Mucosa of descending colon (tissue), 3 donors: ENCODE results near the gene TRAPPC3L. TPM values are rescaled to one million over a fixed set of nuclear protein-coding genes. Genes with fewer than 3 reads are reported as not detected.
A peak's percentile ranks its signal among the peaks of the same experiment; 100 is the strongest.

Experiments used
- ATAC-seq: fragments of 200-7000 bp; cut with Tn5 transposase; one replicate; pipeline ENCODE4 v1.9.1; 2020; ENCODE audit warnings: mild to moderate bottlenecking, moderate library complexity
- DNase-seq, 3 donors: peaks; one replicate each; pipeline ENCODE4 v3.0.0-alpha.2; 2020
- H3K36me3 ChIP-seq: fragments of 200-600 bp; one replicate; pipeline ENCODE4 v1.8.0; 2021; ENCODE audit warnings: low read depth, mild to moderate bottlenecking
- H3K4me1 ChIP-seq: fragments of 200-600 bp; one replicate; pipeline ENCODE4 v1.8.0; 2021; ENCODE audit warnings: low read depth, mild to moderate bottlenecking
- H3K4me3 ChIP-seq: fragments of 200-600 bp; one replicate; pipeline ENCODE4 v1.8.0; 2021; ENCODE audit warnings: mild to moderate bottlenecking
- H3K9me3 ChIP-seq: fragments of 200-600 bp; one replicate; pipeline ENCODE4 v1.8.0; 2021; ENCODE audit warnings: mild to moderate bottlenecking
- intact Hi-C, 2 donors: fragments of 100-400 bp; cut with DNase I in 1 of 2; cut with micrococcal nuclease in 1 of 2; formaldehyde crosslinking; loops; one replicate each; pipeline versions ENCODE4 v1.11.0 to v1.11.1; 2022; cut with DNase I, micrococcal nuclease
- total RNA-seq, 3 donors: library from RNA; stranded (reverse); fragmentation: NEBNext Ultra II Directional in 2 of 3; extraction: Animal tissue kit (Norgen Biotek cat#: 25700) in 2 of 3; gene quantifications; one replicate each; pipeline versions ENCODE4 v1.2.1 to v1.2.4, GENCODE V29; 2021 to 2023
- TF ChIP-seq, protein P1 (sequence below): fragments of 200-600 bp; IDR thresholded peaks from one replicate; pipeline ENCODE4 v1.8.0; 2022; ENCODE audit warnings: antibody characterized with exemption, mild to moderate bottlenecking
- donor health status: DM: no; HTN: no; CAD: no; lungs with moderate emphysema.
- donor health status: DM: no; HTN: no; CAD: no.
- donor health status: DM: no; HTN: yes; CAD: no.

TRAPPC3L gene
- total RNA-seq, 3 donors from 2014 or later, result not detected

GRCh38 chr6:116483616-116484015 is 61.9 kb downstream of the TRAPPC3L start:
- H3K4me3 ChIP-seq, result no peak overlapping the region
- DNase-seq, result no peak
- peak; percentile 34 for ATAC-seq
- no peaks in the 10 kb centered on the region for H3K36me3 ChIP-seq
- intact Hi-C loops, result no loop called here
- TF ChIP-seq, protein P1, sequence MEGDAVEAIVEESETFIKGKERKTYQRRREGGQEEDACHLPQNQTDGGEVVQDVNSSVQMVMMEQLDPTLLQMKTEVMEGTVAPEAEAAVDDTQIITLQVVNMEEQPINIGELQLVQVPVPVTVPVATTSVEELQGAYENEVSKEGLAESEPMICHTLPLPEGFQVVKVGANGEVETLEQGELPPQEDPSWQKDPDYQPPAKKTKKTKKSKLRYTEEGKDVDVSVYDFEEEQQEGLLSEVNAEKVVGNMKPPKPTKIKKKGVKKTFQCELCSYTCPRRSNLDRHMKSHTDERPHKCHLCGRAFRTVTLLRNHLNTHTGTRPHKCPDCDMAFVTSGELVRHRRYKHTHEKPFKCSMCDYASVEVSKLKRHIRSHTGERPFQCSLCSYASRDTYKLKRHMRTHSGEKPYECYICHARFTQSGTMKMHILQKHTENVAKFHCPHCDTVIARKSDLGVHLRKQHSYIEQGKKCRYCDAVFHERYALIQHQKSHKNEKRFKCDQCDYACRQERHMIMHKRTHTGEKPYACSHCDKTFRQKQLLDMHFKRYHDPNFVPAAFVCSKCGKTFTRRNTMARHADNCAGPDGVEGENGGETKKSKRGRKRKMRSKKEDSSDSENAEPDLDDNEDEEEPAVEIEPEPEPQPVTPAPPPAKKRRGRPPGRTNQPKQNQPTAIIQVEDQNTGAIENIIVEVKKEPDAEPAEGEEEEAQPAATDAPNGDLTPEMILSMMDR, result no peak
- no peaks in the 10 kb centered on the region for H3K4me1 ChIP-seq
- no peaks in the 10 kb centered on the region for H3K9me3 ChIP-seq

GRCh38 chr6:116482780-116483179 is 62.7 kb downstream of the TRAPPC3L start:
- TF ChIP-seq, protein P1, result no peak

DNA sequence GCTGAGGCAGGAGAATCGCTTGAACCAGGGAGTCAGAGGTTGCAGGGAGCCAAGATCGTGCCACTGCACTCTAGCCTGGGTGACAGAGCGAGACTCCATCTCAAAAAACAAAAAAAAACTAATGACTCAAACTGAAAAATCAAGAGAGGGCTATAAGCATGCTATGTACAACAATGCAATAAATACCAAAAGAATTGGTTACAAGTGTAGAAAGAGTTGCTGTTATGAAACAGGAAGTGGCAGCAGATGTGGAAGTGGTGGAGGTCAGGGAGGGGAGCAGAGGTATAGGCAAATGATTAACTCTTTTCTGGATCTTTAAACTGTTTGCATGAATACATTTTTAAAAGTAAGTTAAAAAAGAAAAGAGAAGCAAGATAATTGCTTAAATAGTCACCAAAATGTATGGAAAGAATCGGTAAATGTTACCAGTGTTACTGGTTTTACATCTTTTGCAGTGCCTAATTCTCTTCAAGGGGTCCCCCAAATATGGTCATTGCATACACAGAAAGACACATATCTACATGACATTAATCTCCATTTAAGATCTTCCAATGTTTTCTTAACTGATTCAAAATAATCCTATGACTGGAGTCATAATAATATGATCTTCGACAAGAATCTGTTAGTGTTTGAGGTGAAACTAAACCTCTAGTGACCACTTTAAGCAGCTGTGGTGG is 69.3 kb downstream of the TRAPPC3L start:
- H3K4me3 ChIP-seq, result no peak overlapping the region
- no peaks in the 10 kb centered on the region for H3K9me3 ChIP-seq
- H3K36me3 ChIP-seq, result no peaks in the 10 kb centered on the region
- intact Hi-C loops, result no loop called here
- no peaks in the 10 kb centered on the region for H3K4me1 ChIP-seq
- ATAC-seq, result peak; percentile 78
- peak in 1 of 3 donors; percentile 40 for DNase-seq
- TF ChIP-seq, protein P1, result no peak

More at GRCh38 chr6:116482780-116483179, 62.7 kb downstream of the TRAPPC3L start:
- Histone ChIP-seq H3K4me3 (no peak overlapping the region), H3K36me3 (no peaks in the 10 kb centered on the region), H3K4me1 (no peaks in the 10 kb centered on the region), H3K9me3 (no peaks in the 10 kb centered on the region)
- no peak for ATAC-seq
- intact Hi-C loops, result no loop called here
- no peak for DNase-seq

DNA sequence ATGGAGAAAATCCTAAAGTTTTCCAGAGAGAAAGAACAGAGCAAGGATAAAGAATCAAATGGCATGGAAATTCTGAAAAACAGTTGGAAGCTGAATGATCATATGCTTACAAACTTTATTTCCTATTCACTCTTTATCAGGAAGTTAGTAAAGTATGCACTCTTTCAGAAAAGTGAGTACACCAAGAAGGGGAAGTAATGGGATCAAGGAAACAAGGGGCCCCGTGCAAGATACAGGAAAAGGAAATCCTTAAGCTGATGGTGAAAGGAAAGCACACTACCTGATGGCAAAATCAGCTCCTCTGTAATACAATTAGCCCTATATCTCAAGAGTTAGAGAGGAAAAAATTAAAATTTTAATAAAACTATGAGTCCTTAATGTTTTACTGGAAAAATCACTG is 70.3 kb downstream of the TRAPPC3L start:
- H3K36me3 ChIP-seq, result no peaks in the 10 kb centered on the region
- no peaks in the 10 kb centered on the region for H3K9me3 ChIP-seq
- intact Hi-C loops, result no loop called here
- DNase-seq, result no peak
- H3K4me1 ChIP-seq, result no peaks in the 10 kb centered on the region
- no peak for ATAC-seq
- no peak overlapping the region for H3K4me3 ChIP-seq
- TF ChIP-seq, protein P1, result no peak

DNA sequence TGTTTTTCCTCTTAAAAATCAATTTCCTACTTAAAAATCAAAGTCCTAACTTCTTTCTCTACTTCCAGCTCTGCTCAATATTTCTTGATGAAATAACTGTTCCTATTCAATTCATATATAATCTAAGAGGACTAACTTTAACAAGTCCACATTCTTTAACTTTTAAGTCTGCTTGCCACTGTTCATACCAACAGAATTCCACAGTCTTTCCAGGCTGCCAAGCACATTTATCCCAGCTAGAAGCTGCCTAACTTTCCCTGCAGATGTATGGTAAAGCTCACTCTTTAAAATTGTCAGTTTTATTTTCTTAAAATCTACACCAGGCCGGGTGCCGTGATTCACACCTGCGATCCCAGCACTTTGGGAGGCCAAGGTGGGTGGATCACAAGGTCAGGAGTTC is 72.8 kb downstream of the TRAPPC3L start:
- intact Hi-C loops, result no loop called here
- DNase-seq (no peak), ATAC-seq (no peak)
- no peaks in the 10 kb centered on the region for H3K36me3 ChIP-seq
- no peak overlapping the region for H3K4me3 ChIP-seq
- H3K4me1 ChIP-seq, result no peaks in the 10 kb centered on the region
- no peaks in the 10 kb centered on the region for H3K9me3 ChIP-seq
- TF ChIP-seq, protein P1, result no peak
